ENCODE data around the gene PPARG. TPM values are rescaled to one million over a fixed set of nuclear protein-coding genes. Genes with fewer than 3 reads are reported as not detected.

Gene PPARG
- polyA plus RNA-seq, 1 experiment: 3.5 TPM

DNA sequence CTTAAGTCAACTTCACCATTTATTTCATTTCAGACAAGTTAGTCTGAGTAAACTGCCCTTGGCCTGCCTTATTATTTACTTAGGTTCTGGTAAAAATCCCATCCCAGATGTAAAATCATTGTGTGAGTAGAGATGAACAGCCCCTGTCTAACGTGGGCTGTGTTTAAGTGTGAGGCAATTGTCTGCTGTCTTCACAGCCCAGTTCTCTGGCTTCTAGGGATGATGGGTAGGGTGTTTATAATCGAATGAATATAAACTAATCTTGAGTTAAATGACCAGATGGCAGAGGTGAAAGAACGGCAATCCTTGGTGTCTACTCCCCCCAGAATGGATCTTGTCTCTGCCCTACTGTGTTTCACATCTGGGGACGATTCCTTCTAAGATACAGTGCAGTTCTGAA, 20.8 kb downstream of the PPARG start:
- no peaks in the 10 kb centered on the region for H3K27me3 ChIP-seq (ENCODE audit: control insufficient read depth, insufficient read depth, low read length)
- no peaks in the 10 kb centered on the region for H3K36me3 ChIP-seq (ENCODE audit: control insufficient read depth, insufficient read depth, low read length)
- DNase-seq (ENCODE audit: low read depth): no peak
- no peak for TF ChIP-seq CTCF (IDR thresholded peaks at IDR 0.05; ENCODE audit: insufficient read depth, low read depth, low read length)
- ChIA-PET CTCF (no interaction called here), POLR2A (no interaction called here)
- no peak overlapping the region for H3K4me3 ChIP-seq (ENCODE audit: low read depth, low read length)

DNA sequence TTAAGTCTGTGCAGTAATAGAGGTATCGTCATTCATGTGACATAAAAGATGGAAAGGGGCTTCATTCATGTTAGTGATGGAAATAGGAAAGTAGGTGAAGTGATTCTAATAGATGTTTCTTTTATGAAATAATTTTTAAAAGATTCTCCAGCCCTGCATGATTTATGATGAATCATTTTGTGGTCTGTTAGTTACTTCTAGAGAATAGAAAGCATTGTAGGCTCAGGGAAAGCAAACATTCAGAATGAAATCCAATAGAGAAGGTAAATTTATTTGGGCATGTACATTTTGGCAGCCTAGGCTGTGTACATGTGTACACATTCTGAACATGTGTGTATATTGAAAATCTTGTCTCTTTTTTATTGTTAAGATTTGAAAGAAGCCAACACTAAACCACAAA, 23.1 kb downstream of the PPARG start:
- DNase-seq (ENCODE audit: low read depth): no peak
- ChIA-PET CTCF (no interaction called here), POLR2A (no interaction called here)
- no peaks in the 10 kb centered on the region for H3K27me3 ChIP-seq (ENCODE audit: control insufficient read depth, insufficient read depth, low read length)
- H3K36me3 ChIP-seq (ENCODE audit: control insufficient read depth, insufficient read depth, low read length): no peaks in the 10 kb centered on the region
- no peak overlapping the region for H3K4me3 ChIP-seq (ENCODE audit: low read depth, low read length)
- no peak for TF ChIP-seq CTCF (IDR thresholded peaks at IDR 0.05; ENCODE audit: insufficient read depth, low read depth, low read length)

- no peaks in the 10 kb centered on the region for H3K36me3 ChIP-seq (ENCODE audit: control insufficient read depth, insufficient read depth, low read length)
- no peak for DNase-seq (ENCODE audit: low read depth)
- H3K4me3 ChIP-seq (ENCODE audit: low read depth, low read length): no peak overlapping the region
- no peak for TF ChIP-seq CTCF (IDR thresholded peaks at IDR 0.05; ENCODE audit: insufficient read depth, low read depth, low read length)
- ChIA-PET POLR2A (no interaction called here), CTCF (interaction anchor here (0.6 kb wide), 1 partner anchor 126 kb away, joined by 4 read pairs; no protein-coding TSS in a partner anchor)
- no peaks in the 10 kb centered on the region for H3K27me3 ChIP-seq (ENCODE audit: control insufficient read depth, insufficient read depth, low read length)
These were observed 24.6 kb downstream of the PPARG start for GRCh38 chr3:12313519-12313918.

DNA sequence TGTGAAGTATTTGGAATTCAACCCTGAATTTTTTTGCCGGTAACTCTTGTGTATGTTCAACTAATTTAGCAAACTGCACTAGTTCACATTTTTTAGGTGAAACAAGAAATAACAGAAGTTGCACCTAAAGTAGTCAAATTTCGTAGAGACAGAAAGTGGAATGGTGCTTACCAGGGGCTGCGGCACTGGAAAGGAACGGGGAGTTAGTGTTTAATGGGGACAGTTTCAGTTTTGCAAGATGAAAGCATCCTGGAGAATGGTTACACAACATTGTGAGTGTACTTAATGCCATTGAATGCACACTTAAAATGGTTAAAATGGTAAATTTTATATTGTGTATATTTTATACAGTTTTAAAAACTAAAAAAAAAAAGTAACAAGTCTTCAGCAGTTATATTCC, 27.4 kb downstream of the PPARG start:
- TF ChIP-seq CTCF (IDR thresholded peaks at IDR 0.05; ENCODE audit: insufficient read depth, low read depth, low read length): no peak
- DNase-seq (ENCODE audit: low read depth): no peak
- no peaks in the 10 kb centered on the region for H3K36me3 ChIP-seq (ENCODE audit: control insufficient read depth, insufficient read depth, low read length)
- ChIA-PET CTCF (interaction anchor here (0.6 kb wide), 1 partner anchor 140 kb away, joined by 3 read pairs; no protein-coding TSS in a partner anchor), POLR2A (no interaction called here)
- H3K4me3 ChIP-seq (ENCODE audit: low read depth, low read length): no peak overlapping the region
- H3K27me3 ChIP-seq (ENCODE audit: control insufficient read depth, insufficient read depth, low read length): no peaks in the 10 kb centered on the region

DNA sequence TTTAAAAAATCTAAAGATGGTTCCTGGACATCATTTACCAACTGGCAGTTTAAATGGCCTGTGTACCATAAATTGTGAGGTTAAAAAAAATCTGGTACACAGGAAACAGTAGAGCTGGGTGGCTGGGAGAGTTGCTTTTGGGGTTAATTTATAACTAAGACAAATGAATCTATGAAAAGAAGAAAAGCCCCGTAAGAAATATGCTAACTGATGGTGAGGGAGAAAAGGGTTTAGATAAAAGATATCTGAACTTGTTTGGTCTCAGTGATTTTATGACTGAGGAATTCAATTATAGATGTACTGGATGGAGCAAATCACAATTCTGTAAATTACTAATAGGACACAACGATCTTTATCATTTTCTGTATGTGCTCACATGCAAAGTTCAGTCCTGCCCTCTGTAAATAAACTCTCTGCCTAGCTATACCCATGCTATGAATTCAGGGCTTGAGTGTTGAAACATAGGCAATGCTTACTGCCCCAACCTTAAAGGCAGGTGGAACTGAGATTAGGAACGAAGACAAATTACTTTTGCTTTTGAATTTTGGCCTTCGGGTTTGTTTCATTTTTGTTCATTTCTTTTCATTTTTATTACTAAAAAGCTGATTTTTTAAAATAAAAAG, 28.0 kb downstream of the PPARG start:
- Histone ChIP-seq H3K4me3 (ENCODE audit: low read depth, low read length) (no peak overlapping the region), H3K36me3 (ENCODE audit: control insufficient read depth, insufficient read depth, low read length) (no peaks in the 10 kb centered on the region), H3K27me3 (ENCODE audit: control insufficient read depth, insufficient read depth, low read length) (no peaks in the 10 kb centered on the region)
- no peak for DNase-seq (ENCODE audit: low read depth)
- no peak for TF ChIP-seq CTCF (IDR thresholded peaks at IDR 0.05; ENCODE audit: insufficient read depth, low read depth, low read length)
- POLR2A ChIA-PET: no interaction called here
- CTCF ChIA-PET: interaction anchor here (0.6 kb wide), 1 partner anchor 140 kb away, joined by 3 read pairs; no protein-coding TSS in a partner anchor

Measured in BJ (cell line).